Esophagus squamous epithelium (tissue), 5 donors: Measurements from ENCODE around the gene CDC20. TPM values are rescaled to one million over a fixed set of nuclear protein-coding genes. Genes with fewer than 3 reads are reported as not detected.

Experiments
- DNase-seq: peaks from one replicate; lab custom pipeline; 2025; lab: John Stamatoyannopoulos, UW
- H3K27ac ChIP-seq, 4 donors: fragments of 200-600 bp; sonication (generic); one replicate each; pipeline ENCODE4 v1.5.1; 2016 to 2019; ENCODE audit warnings: mild to moderate bottlenecking in 1 of 4
- H3K27me3 ChIP-seq, 4 donors: fragments of 200-600 bp; sonication (generic); 1 replicate in 3 of 4; 2 replicates in 1 of 4; pipeline versions ENCODE4 v1.5.1 to v1.6.0; 2017 to 2021; ENCODE audit warnings: antibody characterized with exemption in 1 of 4
- H3K36me3 ChIP-seq, 3 donors: fragments of 200-600 bp; sonication (generic); one replicate each; pipeline ENCODE4 v1.5.1; 2016 to 2019
- H3K4me1 ChIP-seq, 3 donors: fragments of 200-600 bp; sonication (generic); one replicate each; pipeline ENCODE4 v1.5.1; 2017 to 2019
- H3K4me3 ChIP-seq, 4 donors: fragments of 200-600 bp; sonication (generic); 1 replicate in 3 of 4; 2 replicates in 1 of 4; pipeline ENCODE4 v1.5.1; 2016 to 2019; ENCODE audit warnings: mild to moderate bottlenecking in 2 of 4, moderate library complexity in 1 of 4
- H3K9me3 ChIP-seq, 3 donors: fragments of 200-600 bp; sonication (generic); one replicate each; pipeline ENCODE4 v1.5.1; 2016 to 2019
- CTCF ChIP-seq, 6 experiments: fragments of 450-650 bp in 4 of 6; fragments of 200-600 bp in 2 of 6; sonication (generic) in 2 of 6; IDR thresholded peaks; one replicate each; pipeline ENCODE4 v1.5.1; 2016 to 2019; ENCODE audit warnings: antibody characterized with exemption in 6 of 6, mild to moderate bottlenecking in 4 of 6, moderate library complexity in 4 of 6
- POLR2A ChIP-seq, 4 donors: fragments of 450-650 bp; IDR thresholded peaks; one replicate each; pipeline ENCODE4 v1.6.1; 2017; ENCODE audit warnings: antibody characterized with exemption in 4 of 4, mild to moderate bottlenecking in 4 of 4, moderate library complexity in 3 of 4
- WGBS, 2 donors: methylation state at CpG; one replicate each; pipeline ENCODE4 v1.1.5; 2018; 5-methylcytosine and 5-hydroxymethylcytosine counted together
- intact Hi-C: fragments of 100-400 bp; cut with DNase I; formaldehyde crosslinking; loops from one replicate; pipeline ENCODE4 v1.15.0; 2022
- total RNA-seq, 4 donors: library from RNA; depleted of rRNA; stranded (reverse); fragments of >200 nt; gene quantifications; one replicate each; pipeline ENCODE4 v1.1.0, GENCODE V29; 2016
- donor health status: DM: yes; HTN: yes; CAD: no.

CDC20 gene
- total RNA-seq, 4 donors from 2014 or later = 16.5 to 96.0 (median 33.6) TPM

GRCh38 chr1:43321331-43321891 lies 37.4 kb upstream of the CDC20 start:
- TF ChIP-seq POLR2A (IDR thresholded peaks at IDR 0.05) = no peak
- TF ChIP-seq CTCF (IDR thresholded peaks at IDR 0.05) = no peak
- intact Hi-C loops = no loop called here
- DNase-seq = no peak
- Histone ChIP-seq H3K9me3 (peaks cover 0 to 12% (median 0%) of the 10 kb centered on the region in 3 donors), H3K27ac (no peak overlapping the region), H3K36me3 (peaks cover 0 to 7% (median 0%) of the 10 kb centered on the region in 3 donors), H3K27me3 (no peaks in the 10 kb centered on the region), H3K4me3 (no peak overlapping the region), H3K4me1 (no peaks in the 10 kb centered on the region)
- WGBS, 2 donors = 80 to 93% methylated on average over 11 to 15 of the region's 16 CpGs

GRCh38 chr1:43322506-43322905 lies 36.3 kb upstream of the CDC20 start:
- no peaks in the 10 kb centered on the region for H3K4me1 ChIP-seq
- no peak overlapping the region for H3K4me3 ChIP-seq
- H3K9me3 ChIP-seq = peaks cover 0 to 12% (median 0%) of the 10 kb centered on the region in 3 donors
- DNase-seq = no peak
- 84 to 85% methylated on average over 4 to 5 of the region's 5 CpGs for WGBS, 2 donors
- intact Hi-C loops = no loop called here
- TF ChIP-seq POLR2A (IDR thresholded peaks at IDR 0.05) = no peak
- TF ChIP-seq CTCF (IDR thresholded peaks at IDR 0.05) = no peak
- no peaks in the 10 kb centered on the region for H3K27me3 ChIP-seq
- no peak overlapping the region for H3K27ac ChIP-seq
- H3K36me3 ChIP-seq = peaks cover 0 to 7% (median 0%) of the 10 kb centered on the region in 3 donors

GRCh38 chr1:43324810-43325209 lies 34.0 kb upstream of the CDC20 start:
- Histone ChIP-seq H3K4me1 (peaks cover 2 to 4% (median 2%) of the 10 kb centered on the region in 3 donors), H3K36me3 (peaks cover 0 to 7% (median 0%) of the 10 kb centered on the region in 3 donors), H3K27ac (no peak overlapping the region), H3K9me3 (peaks cover 0 to 12% (median 0%) of the 10 kb centered on the region in 3 donors), H3K4me3 (no peak overlapping the region), H3K27me3 (no peaks in the 10 kb centered on the region)
- intact Hi-C loops = no loop called here
- no peak for DNase-seq
- 84 to 93% methylated on average over 1 of the region's 1 CpG for WGBS, 2 donors
- TF ChIP-seq CTCF (IDR thresholded peaks at IDR 0.05) = no peak
- no peak for TF ChIP-seq POLR2A (IDR thresholded peaks at IDR 0.05)

- no peak for DNase-seq
- H3K4me1 ChIP-seq = peaks cover 8 to 9% (median 8%) of the 10 kb centered on the region in 3 donors
- TF ChIP-seq CTCF (IDR thresholded peaks at IDR 0.05) = no peak
- TF ChIP-seq POLR2A (IDR thresholded peaks at IDR 0.05) = no peak
- no peak overlapping the region for H3K27ac ChIP-seq
- peaks cover 0 to 7% (median 0%) of the 10 kb centered on the region in 3 donors for H3K36me3 ChIP-seq
- H3K4me3 ChIP-seq = no peak overlapping the region
- intact Hi-C loops = no loop called here
- no peaks in the 10 kb centered on the region for H3K27me3 ChIP-seq
- peaks cover 0 to 12% (median 0%) of the 10 kb centered on the region in 3 donors for H3K9me3 ChIP-seq
These were observed 33.4 kb upstream of the CDC20 start for GRCh38 chr1:43325381-43325780.

GRCh38 chr1:43327549-43328292 lies 31.1 kb upstream of the CDC20 start:
- 86 to 89% methylated on average over 1 of the region's 1 CpG for WGBS, 2 donors
- no peak for TF ChIP-seq POLR2A (IDR thresholded peaks at IDR 0.05)
- no peak for TF ChIP-seq CTCF (IDR thresholded peaks at IDR 0.05)
- intact Hi-C loops = no loop called here
- Histone ChIP-seq H3K27ac (no peak overlapping the region), H3K36me3 (no peaks in the 10 kb centered on the region), H3K4me1 (peaks cover 10 to 12% (median 11%) of the 10 kb centered on the region in 3 donors), H3K27me3 (no peaks in the 10 kb centered on the region), H3K9me3 (peaks cover 0 to 12% (median 0%) of the 10 kb centered on the region in 3 donors), H3K4me3 (no peak overlapping the region)
- DNase-seq = no peak
